HepG2 (cell line): ENCODE results near the gene CCDC88C. TPM values are rescaled to one million over a fixed set of nuclear protein-coding genes. Genes with fewer than 3 reads are reported as not detected.

Experiments used
- E2F1 ChIP-seq: sonication (generic); formaldehyde crosslinking; IDR thresholded peaks from 2 replicates; pipeline ENCODE4 v1.5.0; 2020; ENCODE audit warnings: missing genetic modification reagents
- FOXC1 ChIP-seq: sonication (generic); formaldehyde crosslinking; IDR thresholded peaks from 2 replicates; pipeline ENCODE4 v1.8.0; 2022; ENCODE audit warnings: mild to moderate bottlenecking, missing genetic modification reagents, borderline replicate concordance
- MTA1 ChIP-seq: sonication (generic); formaldehyde crosslinking; IDR thresholded peaks from 2 replicates; pipeline ENCODE4 v1.4.0; 2020; ENCODE audit warnings: missing genetic modification reagents, mild to moderate bottlenecking, borderline replicate concordance
- PRDM4 ChIP-seq: sonication (generic); formaldehyde crosslinking; IDR thresholded peaks from 2 replicates; pipeline ENCODE4 v1.9.0; 2021; ENCODE audit warnings: missing genetic modification reagents, borderline replicate concordance
- SALL2 ChIP-seq: sonication (generic); formaldehyde crosslinking; IDR thresholded peaks from 2 replicates; pipeline ENCODE4 v1.8.1; 2023; ENCODE audit warnings: mild to moderate bottlenecking, missing genetic modification reagents, inconsistent platforms
- SIX1 ChIP-seq: sonication (generic); formaldehyde crosslinking; IDR thresholded peaks from 2 replicates; pipeline ENCODE4 v1.4.0; 2020; ENCODE audit warnings: missing genetic modification reagents, borderline replicate concordance
- SP5 ChIP-seq: IDR thresholded peaks from 2 replicates; pipeline ENCODE4 v1.6.1; 2016; ENCODE audit warnings: low read depth, borderline replicate concordance
- TBX3 ChIP-seq: fragments of 450-650 bp; IDR thresholded peaks from 2 replicates; pipeline ENCODE4 v1.6.1; 2017; ENCODE audit warnings: antibody characterized with exemption, mild to moderate bottlenecking, inconsistent platforms, borderline replicate concordance
- ZBTB26 ChIP-seq: IDR thresholded peaks from 2 replicates; pipeline ENCODE4 v1.6.1; 2016; ENCODE audit warnings: missing compliant biosample characterization, missing genetic modification reagents, borderline replicate concordance
- ZKSCAN1 ChIP-seq: fragments of 150-350 bp; IDR thresholded peaks from 2 replicates; pipeline ENCODE4 v1.6.1; 2014; ENCODE audit warnings: low read length
- ZNF232 ChIP-seq: sonication (generic); formaldehyde crosslinking; IDR thresholded peaks from 2 replicates; pipeline ENCODE4 v1.4.0; 2020; ENCODE audit warnings: missing genetic modification reagents, borderline replicate concordance
- ZNF780A ChIP-seq: sonication (generic); formaldehyde crosslinking; IDR thresholded peaks from 2 replicates; pipeline ENCODE4 v1.8.0; 2022; ENCODE audit warnings: mild to moderate bottlenecking, missing genetic modification reagents, moderate library complexity
- polyA plus RNA-seq, 8 experiments: library from polyadenylated mRNA; depleted of rRNA in 3 of 8; stranded (reverse) in 7 of 8; unstranded in 1 of 8; fragments of >200 nt; fragmentation: Illumina TruSeq in 4 of 8; extraction: Trizol in 4 of 8; gene quantifications; 2 replicates each; pipeline versions ENCODE4 v1.2.1 to v1.2.3, GENCODE V29; 2011 to 2016; ENCODE audit warnings: low read depth in 4 of 8, missing spikeins in 1 of 8, mixed read lengths in 1 of 8; ENCODE audit not compliant: insufficient read depth in 1 of 8
- total RNA-seq, 5 experiments: library from RNA; depleted of rRNA; stranded (reverse); fragments of >200 nt; fragmentation: Illumina TruSeq; extraction: Trizol; gene quantifications; 2 replicates each; pipeline ENCODE4 v1.2.3, GENCODE V29; 2016; ENCODE audit warnings: low read depth in 1 of 5
- TF ChIP-seq, protein P1 (sequence below): sonication (generic); formaldehyde crosslinking; IDR thresholded peaks from 2 replicates; pipeline ENCODE4 v1.4.0; 2020; ENCODE audit warnings: mild to moderate bottlenecking, missing genetic modification reagents

CCDC88C gene
- total and polyA plus RNA-seq, 2 of the 13 experiments (the other 11 are each of a cell fraction or from before 2014, with no cell fraction given) = 3.6 to 11.7 TPM

- no peak for TF ChIP-seq PRDM4 (CRISPR knock-in tag)
- TF ChIP-seq ZBTB26 (CRISPR knock-in tag) = no peak
- no peak for TF ChIP-seq ZNF232 (CRISPR knock-in tag)
- TF ChIP-seq SALL2 (CRISPR knock-in tag) = no peak
- TF ChIP-seq, protein P1, sequence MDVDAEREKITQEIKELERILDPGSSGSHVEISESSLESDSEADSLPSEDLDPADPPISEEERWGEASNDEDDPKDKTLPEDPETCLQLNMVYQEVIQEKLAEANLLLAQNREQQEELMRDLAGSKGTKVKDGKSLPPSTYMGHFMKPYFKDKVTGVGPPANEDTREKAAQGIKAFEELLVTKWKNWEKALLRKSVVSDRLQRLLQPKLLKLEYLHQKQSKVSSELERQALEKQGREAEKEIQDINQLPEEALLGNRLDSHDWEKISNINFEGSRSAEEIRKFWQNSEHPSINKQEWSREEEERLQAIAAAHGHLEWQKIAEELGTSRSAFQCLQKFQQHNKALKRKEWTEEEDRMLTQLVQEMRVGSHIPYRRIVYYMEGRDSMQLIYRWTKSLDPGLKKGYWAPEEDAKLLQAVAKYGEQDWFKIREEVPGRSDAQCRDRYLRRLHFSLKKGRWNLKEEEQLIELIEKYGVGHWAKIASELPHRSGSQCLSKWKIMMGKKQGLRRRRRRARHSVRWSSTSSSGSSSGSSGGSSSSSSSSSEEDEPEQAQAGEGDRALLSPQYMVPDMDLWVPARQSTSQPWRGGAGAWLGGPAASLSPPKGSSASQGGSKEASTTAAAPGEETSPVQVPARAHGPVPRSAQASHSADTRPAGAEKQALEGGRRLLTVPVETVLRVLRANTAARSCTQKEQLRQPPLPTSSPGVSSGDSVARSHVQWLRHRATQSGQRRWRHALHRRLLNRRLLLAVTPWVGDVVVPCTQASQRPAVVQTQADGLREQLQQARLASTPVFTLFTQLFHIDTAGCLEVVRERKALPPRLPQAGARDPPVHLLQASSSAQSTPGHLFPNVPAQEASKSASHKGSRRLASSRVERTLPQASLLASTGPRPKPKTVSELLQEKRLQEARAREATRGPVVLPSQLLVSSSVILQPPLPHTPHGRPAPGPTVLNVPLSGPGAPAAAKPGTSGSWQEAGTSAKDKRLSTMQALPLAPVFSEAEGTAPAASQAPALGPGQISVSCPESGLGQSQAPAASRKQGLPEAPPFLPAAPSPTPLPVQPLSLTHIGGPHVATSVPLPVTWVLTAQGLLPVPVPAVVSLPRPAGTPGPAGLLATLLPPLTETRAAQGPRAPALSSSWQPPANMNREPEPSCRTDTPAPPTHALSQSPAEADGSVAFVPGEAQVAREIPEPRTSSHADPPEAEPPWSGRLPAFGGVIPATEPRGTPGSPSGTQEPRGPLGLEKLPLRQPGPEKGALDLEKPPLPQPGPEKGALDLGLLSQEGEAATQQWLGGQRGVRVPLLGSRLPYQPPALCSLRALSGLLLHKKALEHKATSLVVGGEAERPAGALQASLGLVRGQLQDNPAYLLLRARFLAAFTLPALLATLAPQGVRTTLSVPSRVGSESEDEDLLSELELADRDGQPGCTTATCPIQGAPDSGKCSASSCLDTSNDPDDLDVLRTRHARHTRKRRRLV (CRISPR knock-in tag) = no peak
- no peak for TF ChIP-seq TBX3
- TF ChIP-seq MTA1 (CRISPR knock-in tag) = no peak
- no peak for TF ChIP-seq SIX1 (CRISPR knock-in tag)
- TF ChIP-seq FOXC1 (CRISPR knock-in tag) = no peak
- TF ChIP-seq ZNF780A (CRISPR knock-in tag) = no peak
- no peak for TF ChIP-seq ZKSCAN1
- TF ChIP-seq SP5 (CRISPR knock-in tag) = no peak
- TF ChIP-seq E2F1 (CRISPR knock-in tag) = no peak
These were observed 89.1 kb downstream of the CCDC88C start (continued) for GRCh38 chr14:91328313-91329050.
